ENCODE results near the gene RAD51C.
"Not testable (repeated sequence)": the region's sequence is repeated elsewhere in the genome, so short reads cannot be mapped to it uniquely, and the experiment has no call there.

Gene RAD51C

GRCh38 chr17:58684462-58684861 is 7.9 kb upstream of the RAD51C start:
- not testable (repeated sequence) for DNase-seq

- no peak for DNase-seq
These were observed 5.4 kb upstream of the RAD51C start for GRCh38 chr17:58686980-58687379.

- DNase-seq = no peak
These were observed 3.9 kb upstream of the RAD51C start for GRCh38 chr17:58688521-58688920.

GRCh38 chr17:58690033-58690432 is 2.4 kb upstream of the RAD51C start:
- not testable (repeated sequence) for DNase-seq

- DNase-seq = no peak
These were observed 632 bp upstream of the RAD51C start, which contains the start of gene TEX14 for GRCh38 chr17:58691701-58692238. Gene TEX14, minus strand, starts transcription at chr17:58692045. Its CDS starts 40,044 bp downstream, at chr17:58652001.

GRCh38 chr17:58693208-58693607 is 806 bp downstream of the RAD51C start:
- peak in 1 of 2 donors; percentile 6 for DNase-seq

GRCh38 chr17:58693751-58694150 is 1.3 kb downstream of the RAD51C start:
- no peak for DNase-seq

GRCh38 chr17:58694302-58694701 is 1.9 kb downstream of the RAD51C start:
- no peak for DNase-seq

GRCh38 chr17:58694826-58695225 is 2.4 kb downstream of the RAD51C start:
- DNase-seq = no peak

- DNase-seq = no peak
These were observed 7.4 kb downstream of the RAD51C start for GRCh38 chr17:58699771-58700170.

GRCh38 chr17:58702045-58702476 is 9.7 kb downstream of the RAD51C start:
- DNase-seq = no peak

GRCh38 chr17:58702708-58703107 is 10.3 kb downstream of the RAD51C start:
- DNase-seq = no peak

GRCh38 chr17:58703137-58703915 is 10.9 kb downstream of the RAD51C start:
- no peak for DNase-seq

- DNase-seq = no peak
These were observed 11.5 kb downstream of the RAD51C start for GRCh38 chr17:58703916-58704286.

- no peak for DNase-seq
These were observed 14.1 kb downstream of the RAD51C start for GRCh38 chr17:58706351-58707140.

GRCh38 chr17:58710948-58711552 is 18.6 kb downstream of the RAD51C start:
- DNase-seq = peak; percentile 75 to 76

GRCh38 chr17:58722274-58722673 is 29.9 kb downstream of the RAD51C start:
- DNase-seq = no peak

GRCh38 chr17:58722696-58723095 is 30.3 kb downstream of the RAD51C start:
- no peak for DNase-seq

- no peak for DNase-seq
These were observed 36.4 kb downstream of the RAD51C start for GRCh38 chr17:58728798-58729197.

GRCh38 chr17:58730937-58731336 is 38.5 kb downstream of the RAD51C start:
- no peak for DNase-seq

- no peak for DNase-seq
These were observed 41.6 kb downstream of the RAD51C start for GRCh38 chr17:58734040-58734439.

GRCh38 chr17:58734811-58735210 is 42.4 kb downstream of the RAD51C start:
- DNase-seq = no peak

- no peak for DNase-seq
These were observed 48.8 kb downstream of the RAD51C start for GRCh38 chr17:58741121-58741625.
